ENCODE results near the gene ADAMTS6.

DNA sequence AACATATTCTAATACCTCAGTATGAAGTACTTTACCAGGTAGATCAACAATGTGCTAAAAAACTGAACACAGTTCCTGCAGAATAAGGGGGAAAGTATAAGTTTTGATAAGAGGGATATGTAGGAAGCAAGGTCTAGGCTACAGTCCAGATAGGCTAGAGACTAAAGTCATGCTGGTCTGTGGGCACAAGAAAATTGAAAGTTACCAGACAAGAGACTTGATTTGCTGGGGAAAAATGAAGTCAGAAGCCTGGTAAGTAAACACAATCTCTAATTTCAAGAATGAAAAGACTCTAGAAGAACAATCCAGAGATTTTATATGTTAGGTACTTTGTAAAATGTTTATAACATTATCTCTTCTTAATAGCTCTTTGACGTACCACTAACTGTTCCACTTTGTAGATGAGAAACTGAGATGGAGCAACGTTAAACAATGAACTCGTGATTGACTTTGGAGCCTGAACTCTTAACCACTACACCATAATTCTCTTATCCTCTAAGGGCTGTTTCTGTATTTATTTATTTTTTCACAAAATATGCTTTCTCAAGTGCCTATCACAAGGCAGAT, 19.5 kb downstream of the ADAMTS6 start:
- TF ChIP-seq ELF4 (CRISPR knock-in tag; IDR thresholded peaks at IDR 0.05; ENCODE audit: low read depth) = no peak
- TF ChIP-seq, protein P1, sequence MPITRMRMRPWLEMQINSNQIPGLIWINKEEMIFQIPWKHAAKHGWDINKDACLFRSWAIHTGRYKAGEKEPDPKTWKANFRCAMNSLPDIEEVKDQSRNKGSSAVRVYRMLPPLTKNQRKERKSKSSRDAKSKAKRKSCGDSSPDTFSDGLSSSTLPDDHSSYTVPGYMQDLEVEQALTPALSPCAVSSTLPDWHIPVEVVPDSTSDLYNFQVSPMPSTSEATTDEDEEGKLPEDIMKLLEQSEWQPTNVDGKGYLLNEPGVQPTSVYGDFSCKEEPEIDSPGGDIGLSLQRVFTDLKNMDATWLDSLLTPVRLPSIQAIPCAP (CRISPR knock-in tag; IDR thresholded peaks at IDR 0.05) = no peak
